Mononuclear cell (primary cell): ENCODE measurements around the gene ARID1B. TPM values are rescaled to one million over a fixed set of nuclear protein-coding genes. Genes with fewer than 3 reads are reported as not detected.

Experiments used
- H3K27me3 ChIP-seq: 2 replicates; pipeline ENCODE4 v1.6.0; 2011; ENCODE audit warnings: low read length, control low read depth; ENCODE audit not compliant: insufficient read depth
- H3K4me1 ChIP-seq: 2 replicates; pipeline ENCODE4 v1.5.1; 2011; ENCODE audit warnings: mild to moderate bottlenecking, low read length, control low read depth; ENCODE audit not compliant: insufficient read depth
- H3K4me3 ChIP-seq: 2 replicates; pipeline ENCODE4 v1.5.1; 2011; ENCODE audit warnings: mild to moderate bottlenecking, low read length, moderate library complexity
- H3K9me3 ChIP-seq: 2 replicates; pipeline ENCODE4 v1.5.1; 2011; ENCODE audit warnings: low read depth, mild to moderate bottlenecking, control low read depth, low read length
- total RNA-seq: library from RNA; depleted of rRNA; stranded (reverse); fragments of >200 nt; gene quantifications from one replicate; pipeline ENCODE4 v1.2.3, GENCODE V29; 2012

ARID1B gene
- total RNA-seq, 1 donor: 107 TPM

- Histone ChIP-seq H3K4me3 (no peak overlapping the region), H3K4me1 (peaks cover 40% of the 10 kb centered on the region), H3K9me3 (no peaks in the 10 kb centered on the region), H3K27me3 (no peaks in the 10 kb centered on the region)
Measured at GRCh38 chr6:156796627-156797026, 19.4 kb downstream of the ARID1B start.

DNA sequence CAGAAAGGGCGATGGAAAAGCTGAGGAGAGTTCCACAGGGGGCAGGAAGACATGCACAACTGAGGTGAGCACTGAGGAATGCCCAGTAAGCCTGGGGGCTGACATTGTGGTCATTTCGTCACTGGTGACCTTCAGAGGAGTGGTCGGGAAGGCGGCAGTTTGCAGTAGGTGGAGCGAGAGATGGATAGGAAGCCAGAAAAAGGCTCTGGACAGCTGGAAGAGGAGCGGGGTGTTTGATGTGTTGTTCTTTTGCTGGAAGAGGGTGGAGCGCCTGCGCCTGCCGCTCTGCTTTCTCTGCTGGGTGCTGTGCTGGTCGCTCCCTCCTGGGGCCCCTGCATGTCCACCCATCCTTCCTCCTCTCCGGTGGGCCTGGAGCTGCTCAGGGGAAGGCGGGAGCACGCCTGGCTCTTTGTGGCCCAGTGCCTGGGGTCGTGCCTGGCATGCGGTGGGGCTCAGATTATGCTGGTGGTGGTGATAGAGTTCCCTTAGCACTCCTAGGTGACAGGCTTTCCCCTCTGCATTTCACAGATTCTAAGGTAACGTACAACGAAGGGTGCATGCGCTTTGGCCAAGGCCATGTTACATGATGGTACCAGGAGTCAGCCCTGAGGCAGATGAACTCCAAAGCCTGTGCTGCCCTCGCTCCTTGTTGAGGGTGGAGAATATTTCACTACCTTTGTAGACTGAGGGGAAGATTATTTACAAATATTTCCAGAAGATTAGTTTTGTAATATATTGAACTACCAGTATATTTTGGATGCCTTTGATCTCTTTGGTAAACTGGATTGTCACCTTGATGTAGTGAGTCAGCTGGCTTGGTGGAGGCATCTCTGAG lies 20.9 kb downstream of the ARID1B start:
- H3K4me1 ChIP-seq: peaks cover 36% of the 10 kb centered on the region
- H3K27me3 ChIP-seq: no peaks in the 10 kb centered on the region
- H3K4me3 ChIP-seq: no peak overlapping the region
- H3K9me3 ChIP-seq: no peaks in the 10 kb centered on the region

GRCh38 chr6:156801712-156802111 lies 24.5 kb downstream of the ARID1B start:
- no peaks in the 10 kb centered on the region for H3K9me3 ChIP-seq
- no peaks in the 10 kb centered on the region for H3K27me3 ChIP-seq
- no peak overlapping the region for H3K4me3 ChIP-seq
- peaks cover 12% of the 10 kb centered on the region for H3K4me1 ChIP-seq

- Histone ChIP-seq H3K4me1 (peaks cover 16% of the 10 kb centered on the region), H3K27me3 (no peaks in the 10 kb centered on the region), H3K9me3 (no peaks in the 10 kb centered on the region), H3K4me3 (no peak overlapping the region)
Measured at GRCh38 chr6:156803353-156803752, 26.2 kb downstream of the ARID1B start.

- H3K9me3 ChIP-seq: no peaks in the 10 kb centered on the region
- H3K27me3 ChIP-seq: no peaks in the 10 kb centered on the region
- no peak overlapping the region for H3K4me3 ChIP-seq
- H3K4me1 ChIP-seq: peaks cover 21% of the 10 kb centered on the region
Measured at GRCh38 chr6:156804402-156804801, 27.2 kb downstream of the ARID1B start.

DNA sequence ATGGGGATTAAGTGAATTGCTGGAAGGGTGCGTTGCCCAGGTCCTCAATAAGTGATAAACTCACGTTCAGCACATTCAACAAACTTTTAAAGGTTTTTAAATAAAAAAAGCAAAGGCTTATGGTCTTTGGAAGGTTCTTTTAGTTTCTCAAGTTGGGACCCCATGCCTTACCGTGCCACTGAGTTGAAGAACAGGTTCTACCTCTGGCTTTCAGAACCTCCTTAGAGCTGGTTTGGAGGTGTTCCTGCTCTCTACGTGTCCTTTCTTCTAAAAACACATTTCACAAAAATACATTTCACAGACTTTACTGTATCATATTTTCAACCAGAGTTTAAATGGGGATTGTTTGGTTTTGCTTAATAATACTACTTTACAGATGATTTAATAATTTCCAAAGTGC lies 29.0 kb downstream of the ARID1B start:
- Histone ChIP-seq H3K4me1 (peaks cover 29% of the 10 kb centered on the region), H3K27me3 (no peaks in the 10 kb centered on the region), H3K9me3 (no peaks in the 10 kb centered on the region), H3K4me3 (no peak overlapping the region)

DNA sequence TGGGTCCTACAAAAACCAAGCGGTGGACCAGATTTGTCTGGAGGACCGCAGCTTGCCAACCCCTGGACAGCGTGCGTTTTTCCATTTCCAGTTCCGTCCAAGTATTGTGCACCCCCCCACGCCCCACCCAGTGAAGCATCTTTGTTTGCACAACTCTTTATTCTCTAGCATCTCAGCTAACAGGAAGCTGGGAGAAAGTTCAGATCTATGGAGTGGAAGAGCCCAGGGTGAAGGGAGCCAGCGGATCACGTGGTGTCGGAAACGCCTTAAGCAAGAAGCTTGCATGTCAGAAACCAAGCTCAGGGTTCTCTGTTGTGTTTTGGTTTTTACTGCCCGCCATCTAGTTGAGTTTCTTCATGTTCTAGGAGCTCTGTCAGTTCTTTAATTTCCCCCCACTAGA lies 29.9 kb downstream of the ARID1B start:
- no peak overlapping the region for H3K4me3 ChIP-seq
- no peaks in the 10 kb centered on the region for H3K9me3 ChIP-seq
- no peaks in the 10 kb centered on the region for H3K27me3 ChIP-seq
- H3K4me1 ChIP-seq: peaks cover 31% of the 10 kb centered on the region

DNA sequence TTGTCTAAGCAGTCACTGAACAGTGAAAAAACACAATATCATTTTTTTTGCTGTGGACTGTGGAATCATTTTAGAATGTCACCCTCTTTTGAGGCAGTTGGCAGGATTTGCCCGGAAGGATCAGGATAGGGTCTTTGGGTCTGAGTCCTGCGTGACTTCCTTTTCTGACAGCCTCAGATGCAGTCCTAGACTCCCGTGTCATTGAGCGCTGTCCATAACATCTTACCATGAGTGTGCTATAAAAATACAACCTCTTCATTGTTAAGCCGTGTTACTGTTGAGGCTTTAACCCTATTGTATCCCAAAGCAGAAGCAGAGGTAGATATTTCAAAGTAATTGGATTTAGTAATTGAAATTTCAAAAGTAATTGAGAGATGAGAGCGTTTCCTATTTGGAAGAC lies 30.6 kb downstream of the ARID1B start:
- H3K9me3 ChIP-seq: no peaks in the 10 kb centered on the region
- H3K4me1 ChIP-seq: peaks cover 31% of the 10 kb centered on the region
- H3K4me3 ChIP-seq: no peak overlapping the region
- no peaks in the 10 kb centered on the region for H3K27me3 ChIP-seq

GRCh38 chr6:156808287-156808686 lies 31.1 kb downstream of the ARID1B start:
- Histone ChIP-seq H3K9me3 (no peaks in the 10 kb centered on the region), H3K4me3 (no peak overlapping the region), H3K4me1 (peaks cover 31% of the 10 kb centered on the region), H3K27me3 (no peaks in the 10 kb centered on the region)

GRCh38 chr6:156809034-156809433 lies 31.9 kb downstream of the ARID1B start:
- no peaks in the 10 kb centered on the region for H3K9me3 ChIP-seq
- no peak overlapping the region for H3K4me3 ChIP-seq
- no peaks in the 10 kb centered on the region for H3K27me3 ChIP-seq
- peaks cover 31% of the 10 kb centered on the region for H3K4me1 ChIP-seq

GRCh38 chr6:156809446-156810178 lies 32.4 kb downstream of the ARID1B start:
- Histone ChIP-seq H3K27me3 (no peaks in the 10 kb centered on the region), H3K4me1 (peaks cover 31% of the 10 kb centered on the region), H3K9me3 (no peaks in the 10 kb centered on the region), H3K4me3 (no peak overlapping the region)

DNA sequence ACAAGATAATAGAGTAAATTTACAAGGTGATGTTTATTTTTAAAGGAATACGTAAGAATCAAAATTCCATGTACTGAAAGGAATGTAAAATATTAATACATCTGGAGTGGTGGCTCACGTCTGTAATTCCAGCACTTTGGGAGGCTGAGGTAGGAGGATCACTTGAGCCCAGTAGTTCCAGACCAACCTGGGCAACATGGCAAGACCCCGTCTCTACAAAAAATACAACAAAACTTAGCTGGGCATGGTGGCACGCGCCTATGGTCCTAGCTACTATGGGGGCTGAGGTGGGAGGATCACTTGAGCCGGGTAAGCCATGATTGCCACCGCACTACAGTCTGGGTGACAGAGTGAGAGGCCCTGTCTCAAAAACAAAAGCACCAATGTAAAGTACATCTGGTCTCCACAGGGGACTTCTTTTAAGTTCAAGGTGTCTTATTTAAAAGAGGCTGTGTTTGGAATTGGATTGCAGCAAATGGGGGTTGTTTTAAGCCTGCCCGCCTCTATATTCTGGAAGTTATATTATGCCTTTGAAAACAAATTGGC lies 36.9 kb downstream of the ARID1B start:
- no peaks in the 10 kb centered on the region for H3K9me3 ChIP-seq
- no peak overlapping the region for H3K4me3 ChIP-seq
- H3K27me3 ChIP-seq: no peaks in the 10 kb centered on the region
- peaks cover 30% of the 10 kb centered on the region for H3K4me1 ChIP-seq

GRCh38 chr6:156816505-156816904 lies 39.3 kb downstream of the ARID1B start:
- Histone ChIP-seq H3K4me1 (peaks cover 30% of the 10 kb centered on the region), H3K9me3 (no peaks in the 10 kb centered on the region), H3K4me3 (no peak overlapping the region)

DNA sequence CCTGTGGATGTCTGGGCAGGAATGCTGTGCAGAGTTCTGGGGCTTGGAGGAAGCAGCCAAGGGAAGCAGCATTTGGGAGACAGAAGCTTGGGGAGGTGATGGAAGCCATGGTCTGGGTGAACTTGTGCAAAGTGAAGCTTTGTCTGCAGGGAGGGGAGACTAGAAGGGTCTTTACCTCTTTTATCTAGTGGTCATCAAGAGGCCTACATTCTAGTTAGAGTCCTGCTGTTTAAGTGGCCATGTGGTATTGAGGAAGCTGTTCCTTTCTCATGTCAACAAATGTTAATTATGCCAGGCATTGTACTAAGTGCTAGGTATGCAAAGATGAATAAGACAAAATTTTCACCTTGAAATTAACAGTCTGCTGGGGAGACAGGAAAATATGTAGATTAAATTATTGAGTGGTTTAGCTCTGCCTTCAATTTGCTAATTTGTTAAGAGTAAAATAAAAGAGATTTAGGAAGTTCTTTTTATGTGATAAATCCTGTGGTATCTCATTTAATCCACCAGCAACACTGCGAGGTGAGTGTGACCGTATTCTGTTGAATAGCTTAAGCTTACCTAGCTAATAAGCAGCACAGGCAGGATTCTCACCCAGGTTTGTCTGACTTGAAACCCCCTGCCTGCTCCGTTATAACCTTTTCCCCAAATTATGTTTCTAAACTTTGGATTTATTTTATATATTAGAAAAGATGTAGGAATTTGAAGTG lies 43.1 kb downstream of the ARID1B start:
- peaks cover 48% of the 10 kb centered on the region for H3K4me1 ChIP-seq
- H3K9me3 ChIP-seq: no peaks in the 10 kb centered on the region
- H3K27me3 ChIP-seq: no peaks in the 10 kb centered on the region
- H3K4me3 ChIP-seq: no peak overlapping the region

More at GRCh38 chr6:156816505-156816904, 39.3 kb downstream of the ARID1B start:
- H3K27me3 ChIP-seq: no peaks in the 10 kb centered on the region

DNA sequence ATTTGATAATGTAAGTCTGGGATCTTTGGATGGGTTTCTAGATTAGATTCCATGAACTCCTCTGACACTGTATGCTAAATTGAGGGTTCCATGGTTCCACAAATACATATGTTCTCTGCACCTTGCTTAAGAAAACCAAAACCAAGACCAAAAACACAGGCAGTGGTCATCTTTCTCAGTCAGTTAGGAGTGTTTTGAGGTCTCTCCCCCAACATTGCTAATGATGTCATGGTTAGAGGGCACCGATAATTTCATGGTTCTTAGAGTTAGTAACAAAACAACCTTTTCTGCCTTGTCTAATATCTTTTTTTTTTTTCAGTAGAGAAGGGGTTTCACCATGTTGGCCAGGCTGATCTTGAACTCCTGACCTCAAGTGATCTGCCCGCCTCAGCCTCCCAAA lies 44.5 kb downstream of the ARID1B start:
- peaks cover 44% of the 10 kb centered on the region for H3K4me1 ChIP-seq

More for the DNA sequence above, 44.5 kb downstream of the ARID1B start:
- Histone ChIP-seq H3K27me3 (no peaks in the 10 kb centered on the region), H3K4me3 (no peak overlapping the region), H3K9me3 (no peaks in the 10 kb centered on the region)
